Cortex of kidney (tissue), 1 donor: ENCODE data around the gene GLIS2.

Experiments used
- DNase-seq: peaks from one replicate; lab custom pipeline; 2025; lab: John Stamatoyannopoulos, UW

The GLIS2 gene

DNA sequence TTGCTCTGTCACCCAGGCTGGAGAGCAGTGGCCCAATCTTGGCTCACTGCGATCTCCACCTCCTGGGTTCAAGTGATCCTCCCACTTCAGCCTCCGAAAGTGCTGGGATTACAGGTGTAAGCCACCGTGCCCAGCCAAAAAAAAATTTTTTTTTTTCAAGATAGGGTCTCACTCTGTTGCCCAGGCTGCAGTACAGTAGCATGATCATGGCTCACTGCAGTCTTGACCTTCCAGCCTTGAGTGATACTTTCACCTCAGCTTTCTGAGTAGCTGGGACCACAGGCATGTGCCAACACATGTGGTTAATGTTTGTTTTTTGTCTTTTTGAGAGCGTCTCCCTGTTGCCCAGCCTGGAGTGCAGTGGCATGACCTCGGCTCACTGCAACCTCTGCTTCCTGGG, 37.0 kb downstream of the GLIS2 start:
- no peak for DNase-seq

GRCh38 chr16:4353675-4354074, 37.8 kb downstream of the GLIS2 start:
- DNase-seq = no peak

- no peak for DNase-seq
These were observed 38.9 kb downstream of the GLIS2 start for GRCh38 chr16:4354512-4355409.

- DNase-seq = no peak
These were observed 41.0 kb downstream of the GLIS2 start for GRCh38 chr16:4356820-4357219.

GRCh38 chr16:4358236-4358635, 42.4 kb downstream of the GLIS2 start:
- no peak for DNase-seq

DNA sequence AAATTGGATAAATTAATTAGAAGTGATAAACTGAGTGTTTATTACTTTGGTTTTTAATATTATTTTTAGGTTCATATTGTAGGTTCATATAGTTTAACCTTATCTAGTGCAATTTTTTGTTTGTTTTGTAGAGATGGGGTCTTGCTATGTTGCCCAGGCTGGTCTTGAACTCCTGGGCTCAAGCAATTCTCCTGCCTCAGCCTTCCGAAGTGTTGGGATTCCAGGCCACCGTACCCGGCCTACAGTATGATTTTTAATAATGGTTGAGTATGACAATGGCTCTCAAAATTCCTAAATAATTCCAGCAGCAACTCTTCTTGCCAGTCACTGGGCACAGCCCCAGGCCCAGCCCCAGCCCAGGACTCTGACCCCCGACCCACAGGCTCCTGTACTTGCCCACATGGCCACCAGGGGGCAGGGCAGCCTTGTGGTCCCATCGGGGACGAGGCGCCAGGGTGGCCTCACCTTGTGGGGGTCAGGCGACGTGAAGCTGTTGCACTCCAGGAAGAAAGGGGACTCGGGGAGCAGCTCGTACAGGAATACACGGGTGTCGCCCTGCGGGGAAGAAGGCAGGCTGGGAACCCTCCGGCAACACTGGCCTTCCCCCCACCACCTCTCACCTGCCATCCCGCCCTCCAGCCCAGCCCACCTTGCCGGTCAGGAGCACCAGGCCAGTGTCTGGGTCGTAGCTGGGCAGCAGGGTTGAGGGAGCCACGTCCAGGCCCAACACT, 43.1 kb downstream of the GLIS2 start:
- no peak for DNase-seq

DNA sequence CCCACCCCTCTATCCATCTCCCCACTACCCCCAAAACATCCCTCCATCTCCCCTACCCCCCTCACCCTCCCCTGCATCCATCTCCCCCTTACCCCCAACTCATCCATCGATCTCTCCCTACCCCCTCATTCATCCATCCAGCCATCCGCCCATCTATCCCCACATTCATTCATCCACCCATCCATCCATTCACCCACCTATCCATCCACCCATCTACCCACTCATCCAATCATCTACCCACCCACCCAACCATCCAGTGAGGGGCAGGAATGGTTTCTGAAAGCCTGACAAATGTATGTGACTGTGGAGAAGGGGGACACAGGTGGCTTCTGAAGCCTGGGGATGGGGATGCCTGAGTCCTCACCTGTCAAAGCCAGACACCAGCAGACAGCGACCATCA, 44.0 kb downstream of the GLIS2 start:
- no peak for DNase-seq

- no peak for DNase-seq
These were observed 44.7 kb downstream of the GLIS2 start for GRCh38 chr16:4360538-4361021.

DNA sequence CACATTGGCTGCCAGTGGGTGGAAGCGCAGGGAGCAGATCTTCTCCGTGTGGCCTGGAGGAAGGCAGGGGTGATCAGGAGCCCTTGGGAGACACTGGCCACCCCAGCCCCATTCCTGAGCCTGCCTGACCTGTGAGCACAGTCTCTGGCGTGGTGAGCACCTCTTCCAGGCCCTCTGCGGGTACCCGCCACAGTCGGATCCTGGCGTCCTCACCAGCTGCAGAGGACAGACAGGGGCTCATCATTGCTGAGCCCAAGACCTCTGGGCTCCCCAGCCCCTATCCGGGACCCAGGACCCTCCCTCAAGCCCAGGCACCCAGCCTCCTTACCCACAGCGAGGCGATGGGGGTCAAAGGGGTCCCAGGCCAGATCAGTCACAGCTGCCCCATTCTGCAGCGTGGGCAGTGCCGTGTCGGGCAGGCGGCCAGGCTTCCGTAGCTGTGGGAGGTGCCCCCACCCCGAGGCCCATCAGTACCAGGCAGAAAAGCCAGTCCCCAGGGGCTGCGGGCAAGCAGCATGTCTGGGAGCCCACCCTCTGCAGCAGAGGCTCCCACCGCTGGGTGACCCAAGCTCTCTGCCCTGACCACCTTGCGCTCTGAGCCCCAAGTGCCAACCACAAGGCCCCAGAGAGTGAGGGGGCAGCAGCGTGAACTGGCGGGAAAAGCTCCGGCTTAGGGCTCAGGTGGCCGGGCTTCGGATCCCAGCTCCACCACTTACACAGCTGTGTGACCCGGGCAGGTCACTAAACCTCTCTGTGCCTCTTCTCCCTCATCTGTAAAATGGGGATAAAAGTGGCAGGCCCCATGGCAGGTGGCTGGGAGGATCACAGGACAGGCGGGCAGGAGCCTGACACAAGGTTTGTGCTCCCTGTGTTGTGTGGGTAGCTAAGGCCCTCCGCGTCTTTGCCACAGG, 45.4 kb downstream of the GLIS2 start:
- DNase-seq = no peak

DNA sequence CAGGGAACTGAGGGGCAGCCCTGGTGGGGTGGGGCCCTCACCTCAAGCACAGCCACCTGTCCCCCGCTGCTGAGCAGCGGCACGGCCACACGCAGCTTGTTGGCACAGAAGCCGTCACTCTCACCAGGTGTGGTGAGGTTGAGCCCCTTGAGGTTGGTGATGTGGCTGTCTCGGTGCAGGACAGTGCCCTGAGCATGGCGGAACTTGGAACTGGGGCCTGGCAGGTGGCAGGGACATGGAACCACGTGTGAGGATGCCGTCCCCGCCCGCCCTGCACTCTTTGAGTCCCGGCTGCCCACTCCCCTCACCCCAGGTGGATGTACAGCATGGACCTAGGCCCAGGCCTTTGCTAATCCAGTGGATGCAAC, 46.1 kb downstream of the GLIS2 start:
- no peak for DNase-seq

DNA sequence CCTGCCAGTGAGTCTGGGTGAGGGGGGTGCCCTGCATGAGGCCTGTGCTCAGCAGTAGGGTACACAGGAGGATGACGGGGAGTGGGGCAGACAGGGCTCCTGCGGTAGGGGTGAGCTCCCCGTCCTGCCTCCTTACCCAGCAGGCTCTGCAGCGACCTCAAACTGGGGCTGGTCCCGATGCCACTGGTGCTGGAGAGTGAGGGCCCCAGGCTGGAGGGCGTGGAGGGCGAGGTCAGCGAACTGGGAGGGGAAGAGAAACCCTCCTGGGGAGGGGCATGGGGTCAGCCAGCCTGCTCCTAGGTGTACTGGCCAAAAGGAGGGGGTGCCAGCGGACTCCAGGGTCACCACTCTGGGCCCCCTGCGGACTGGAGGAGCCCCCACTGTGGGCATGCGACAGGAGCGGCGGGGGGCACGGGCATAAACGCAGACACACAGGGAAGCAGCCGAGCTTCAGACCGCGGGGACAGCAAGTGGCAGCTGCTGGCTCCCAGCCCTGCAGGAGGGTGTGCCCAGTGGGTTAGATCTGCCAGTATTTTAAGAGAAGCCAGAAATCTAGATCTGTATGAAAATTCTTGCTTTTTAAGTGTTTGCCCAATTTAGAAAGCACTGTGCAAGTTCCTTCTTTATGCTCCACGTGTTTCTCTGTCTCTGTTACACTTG, 46.7 kb downstream of the GLIS2 start:
- no peak for DNase-seq

- no peak for DNase-seq
These were observed 48.5 kb downstream of the GLIS2 start for GRCh38 chr16:4364196-4365013.

DNA sequence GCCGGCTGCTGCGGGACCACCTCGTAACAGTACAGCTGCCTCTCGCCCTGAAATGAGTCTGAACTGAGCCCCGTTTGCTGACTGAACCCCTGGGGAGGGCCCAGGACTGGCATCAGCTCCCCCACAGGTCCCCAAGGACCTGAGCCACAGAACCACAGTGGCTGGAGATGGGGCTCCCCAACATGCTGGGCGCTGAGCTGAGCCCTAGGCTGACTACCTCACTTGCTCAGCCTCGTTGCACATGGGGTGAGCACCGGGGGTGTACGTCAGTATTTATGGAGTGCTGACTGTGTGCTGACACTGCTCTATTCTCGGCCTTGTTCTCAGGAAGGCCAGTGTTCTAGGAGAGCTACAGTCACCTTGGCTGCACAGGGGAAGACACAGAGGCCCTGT, 49.1 kb downstream of the GLIS2 start:
- no peak for DNase-seq

- no peak for DNase-seq
These were observed 49.7 kb downstream of the GLIS2 start for GRCh38 chr16:4365615-4366014.

GRCh38 chr16:4366016-4366415, 50.1 kb downstream of the GLIS2 start:
- DNase-seq = no peak

- DNase-seq = no peak
These were observed 51.6 kb downstream of the GLIS2 start for GRCh38 chr16:4367393-4367856.

- DNase-seq = no peak
These were observed 53.3 kb downstream of the GLIS2 start for GRCh38 chr16:4369007-4369733.

GRCh38 chr16:4370151-4370550, 54.3 kb downstream of the GLIS2 start:
- DNase-seq = no peak

DNA sequence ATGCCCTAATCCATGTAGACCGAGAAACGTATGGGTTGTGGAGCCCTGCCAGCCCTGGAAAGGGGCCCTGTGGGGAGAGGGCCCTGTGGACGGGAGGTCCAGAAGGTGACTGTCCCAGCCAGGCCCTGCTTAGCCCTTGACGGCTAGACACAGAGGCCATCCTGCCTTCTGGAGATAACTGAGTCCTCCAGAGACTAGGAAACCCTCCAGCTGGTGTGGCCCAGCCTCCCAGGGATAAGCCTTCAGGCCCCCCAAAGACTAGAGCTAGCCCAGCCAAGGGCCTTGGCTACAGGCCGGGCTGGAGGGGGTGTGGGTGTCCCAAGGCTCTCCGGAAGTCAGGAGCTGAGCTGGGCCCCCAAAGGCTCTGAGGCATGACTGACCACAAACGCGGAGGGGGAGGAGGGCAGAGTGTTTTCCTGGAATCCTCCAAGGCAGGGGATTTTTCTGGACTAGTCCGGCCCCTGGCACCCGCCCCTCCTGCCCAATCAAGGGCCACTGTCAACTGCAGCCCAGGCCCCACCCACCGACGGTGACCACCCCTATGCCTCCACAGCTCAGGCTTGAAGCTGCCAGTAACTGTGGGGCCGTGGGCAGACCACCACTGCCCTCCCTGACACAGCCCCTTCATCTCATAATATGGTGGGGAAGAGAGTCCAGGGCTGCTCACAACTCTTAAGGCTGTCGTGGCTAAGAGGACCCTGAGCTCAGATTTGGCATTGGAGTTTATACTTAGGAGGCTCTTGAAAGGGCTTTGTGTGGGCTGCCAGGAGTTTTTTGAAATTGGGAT, 54.9 kb downstream of the GLIS2 start:
- no peak for DNase-seq
